ENCODE measurements around the gene KDM1A.

The KDM1A gene

DNA sequence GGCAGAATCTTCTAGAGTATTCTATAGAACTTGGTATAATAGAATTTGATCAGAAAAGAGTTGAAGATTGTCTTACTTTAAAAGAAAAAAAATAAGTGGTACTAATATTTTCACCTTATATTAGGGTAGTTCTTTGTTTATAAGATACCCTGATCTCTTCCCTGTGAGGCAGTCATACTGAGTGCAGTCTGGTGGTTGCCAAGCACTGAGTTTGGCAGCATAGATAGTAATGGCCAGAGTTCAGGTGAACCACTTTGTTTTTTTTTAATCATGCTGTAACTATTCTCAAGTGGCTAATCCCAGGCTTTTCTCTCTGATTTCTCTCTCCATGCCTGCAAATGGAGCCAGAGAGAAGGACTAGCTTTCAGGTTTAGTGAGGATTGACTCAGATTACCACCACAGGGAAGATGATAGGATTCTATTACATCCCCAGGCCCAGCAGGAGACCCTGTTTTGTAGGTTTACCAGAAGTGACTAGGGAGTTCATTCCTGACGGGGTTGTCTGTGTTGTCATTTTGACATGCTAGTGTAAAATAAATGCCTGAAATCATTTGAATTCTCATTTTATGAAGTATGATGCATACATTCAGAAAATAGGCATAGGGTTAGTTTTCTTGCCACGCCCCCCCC, 16.7 kb downstream of the KDM1A start:
- TF ChIP-seq, protein P1, sequence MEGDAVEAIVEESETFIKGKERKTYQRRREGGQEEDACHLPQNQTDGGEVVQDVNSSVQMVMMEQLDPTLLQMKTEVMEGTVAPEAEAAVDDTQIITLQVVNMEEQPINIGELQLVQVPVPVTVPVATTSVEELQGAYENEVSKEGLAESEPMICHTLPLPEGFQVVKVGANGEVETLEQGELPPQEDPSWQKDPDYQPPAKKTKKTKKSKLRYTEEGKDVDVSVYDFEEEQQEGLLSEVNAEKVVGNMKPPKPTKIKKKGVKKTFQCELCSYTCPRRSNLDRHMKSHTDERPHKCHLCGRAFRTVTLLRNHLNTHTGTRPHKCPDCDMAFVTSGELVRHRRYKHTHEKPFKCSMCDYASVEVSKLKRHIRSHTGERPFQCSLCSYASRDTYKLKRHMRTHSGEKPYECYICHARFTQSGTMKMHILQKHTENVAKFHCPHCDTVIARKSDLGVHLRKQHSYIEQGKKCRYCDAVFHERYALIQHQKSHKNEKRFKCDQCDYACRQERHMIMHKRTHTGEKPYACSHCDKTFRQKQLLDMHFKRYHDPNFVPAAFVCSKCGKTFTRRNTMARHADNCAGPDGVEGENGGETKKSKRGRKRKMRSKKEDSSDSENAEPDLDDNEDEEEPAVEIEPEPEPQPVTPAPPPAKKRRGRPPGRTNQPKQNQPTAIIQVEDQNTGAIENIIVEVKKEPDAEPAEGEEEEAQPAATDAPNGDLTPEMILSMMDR (IDR thresholded peaks at IDR 0.05; ENCODE audit: low read length, missing control alignments), result no peak
- no peak for DNase-seq (ENCODE audit: low read depth)
- H3K4me3 ChIP-seq (replicated peaks; ENCODE audit: low read depth, low read length), result no peak overlapping the region

DNA sequence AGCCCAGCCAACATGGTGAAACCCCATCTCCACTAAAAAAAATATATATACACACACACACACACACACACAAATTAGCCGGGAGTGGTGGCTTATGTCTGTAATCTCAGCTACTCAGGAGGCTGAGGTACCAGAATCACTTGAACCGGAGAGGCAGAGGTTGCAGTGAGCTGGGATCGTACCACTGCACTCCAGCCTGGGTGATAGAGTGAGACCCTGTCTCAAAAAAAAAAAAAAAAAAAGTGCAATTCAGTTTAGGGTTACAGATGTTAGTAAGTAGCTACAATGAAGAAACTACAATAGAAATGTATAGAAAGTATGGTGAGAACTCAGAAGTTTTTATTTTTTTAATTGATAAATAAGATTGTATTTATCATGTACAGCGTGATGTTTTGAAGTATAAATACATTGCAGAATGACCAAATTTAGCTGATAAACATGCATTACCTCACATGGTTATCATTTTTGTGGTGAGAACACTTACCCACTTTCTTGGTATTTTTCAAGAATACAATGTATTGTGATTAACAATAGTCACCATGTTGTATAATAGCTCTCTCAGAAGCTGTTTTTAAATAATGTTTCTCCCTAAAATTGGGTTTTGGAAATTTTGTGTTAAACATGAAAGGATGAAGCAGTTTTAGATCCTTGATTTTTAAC, 17.9 kb downstream of the KDM1A start:
- no peak overlapping the region for H3K4me3 ChIP-seq (replicated peaks; ENCODE audit: low read depth, low read length)
- TF ChIP-seq, protein P1 (IDR thresholded peaks at IDR 0.05; ENCODE audit: low read length, missing control alignments), result no peak

DNA sequence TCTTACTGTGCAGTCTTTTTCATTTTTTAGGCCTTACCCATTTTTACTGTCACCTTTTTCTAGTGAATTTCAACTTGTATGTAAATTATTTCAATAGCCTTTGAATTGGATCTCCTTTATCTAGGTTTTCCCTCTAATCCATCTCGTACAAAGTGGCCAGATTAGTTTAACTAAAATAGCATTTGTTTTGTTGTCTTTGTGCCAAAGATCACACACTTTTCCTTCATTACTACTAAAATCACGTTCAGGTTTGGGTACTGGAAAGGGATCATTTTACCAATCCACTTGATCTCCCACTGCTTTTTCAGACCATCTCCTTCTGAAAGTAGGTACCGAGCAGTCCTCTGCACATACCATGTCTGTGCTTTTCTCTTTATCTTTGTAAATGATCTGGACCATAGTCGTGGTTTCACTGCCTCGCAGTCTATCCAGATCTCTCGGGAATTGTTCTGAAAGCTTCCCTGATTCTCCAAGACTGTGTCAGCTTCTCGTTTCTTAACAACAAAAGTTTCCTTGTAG, 20.1 kb downstream of the KDM1A start:
- no peak overlapping the region for H3K4me3 ChIP-seq (replicated peaks; ENCODE audit: low read depth, low read length)
- no peak for DNase-seq (ENCODE audit: low read depth)
- TF ChIP-seq, protein P1 (IDR thresholded peaks at IDR 0.05; ENCODE audit: low read length, missing control alignments), result no peak

More for the DNA sequence above, 17.9 kb downstream of the KDM1A start:
- peak; percentile 42 for DNase-seq (ENCODE audit: low read depth)

DNA sequence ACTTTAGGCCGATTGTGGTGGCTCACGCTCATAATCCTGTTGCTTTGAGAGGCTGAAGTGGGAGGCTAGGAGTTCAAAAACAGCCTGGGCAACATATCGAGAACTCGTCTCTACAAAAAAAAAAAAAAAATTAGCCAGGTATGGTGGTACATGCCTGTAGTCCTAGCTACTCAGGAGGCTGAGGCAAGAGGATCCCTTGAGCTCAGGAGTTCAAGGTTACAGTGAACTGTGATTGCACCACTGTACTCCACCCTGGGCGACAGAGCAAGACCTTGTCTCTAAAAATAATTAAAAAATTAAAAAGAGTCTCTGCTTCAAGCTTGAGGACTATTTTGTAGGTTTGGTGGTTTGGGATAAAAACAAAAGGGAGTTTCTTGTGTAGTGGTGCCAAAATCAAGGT, 21.2 kb downstream of the KDM1A start:
- TF ChIP-seq, protein P1 (IDR thresholded peaks at IDR 0.05; ENCODE audit: low read length, missing control alignments), result no peak
- DNase-seq (ENCODE audit: low read depth), result no peak
- no peak overlapping the region for H3K4me3 ChIP-seq (replicated peaks; ENCODE audit: low read depth, low read length)

DNA sequence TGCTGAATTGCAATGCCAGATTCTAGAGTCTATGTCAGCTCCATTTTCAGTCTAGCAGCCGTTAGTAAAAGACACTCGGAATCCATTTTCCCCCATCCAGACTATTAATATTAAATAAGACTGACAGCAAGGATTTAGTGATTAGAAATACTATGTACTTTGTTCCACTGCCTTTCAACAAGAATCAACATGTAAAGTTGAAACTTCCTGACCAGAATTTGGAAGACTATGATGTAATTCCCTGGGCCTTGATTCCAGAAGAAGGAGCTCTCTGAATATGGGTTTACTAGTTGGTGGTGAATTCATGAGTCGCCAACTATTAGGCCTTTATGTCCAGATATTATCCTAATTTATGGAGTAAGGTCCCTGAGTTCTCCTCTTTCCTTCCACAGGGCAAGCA, 24.8 kb downstream of the KDM1A start:
- H3K4me3 ChIP-seq (replicated peaks; ENCODE audit: low read depth, low read length), result no peak overlapping the region
- no peak for DNase-seq (ENCODE audit: low read depth)
- TF ChIP-seq, protein P1 (IDR thresholded peaks at IDR 0.05; ENCODE audit: low read length, missing control alignments), result no peak

DNA sequence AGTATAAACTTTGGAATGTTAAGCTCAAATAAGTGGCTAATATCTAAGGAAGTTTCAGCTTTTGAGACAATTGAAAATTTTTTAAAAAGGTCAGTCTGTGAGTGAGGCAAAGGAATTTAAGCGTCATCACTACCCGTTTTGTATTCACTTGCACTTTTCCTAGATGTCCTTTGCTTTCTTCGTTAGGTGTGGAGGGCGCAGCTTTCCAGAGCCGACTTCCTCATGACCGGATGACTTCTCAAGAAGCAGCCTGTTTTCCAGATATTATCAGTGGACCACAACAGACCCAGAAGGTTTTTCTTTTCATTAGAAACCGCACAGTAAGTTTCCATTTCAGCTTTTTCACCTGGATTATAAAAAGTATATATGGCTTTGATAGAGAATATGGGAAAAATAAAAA, 30.9 kb downstream of the KDM1A start:
- DNase-seq (ENCODE audit: low read depth), result no peak
- TF ChIP-seq, protein P1 (IDR thresholded peaks at IDR 0.05; ENCODE audit: low read length, missing control alignments), result no peak
- H3K4me3 ChIP-seq (replicated peaks; ENCODE audit: low read depth, low read length), result no peak overlapping the region

Measured in fibroblast of pulmonary artery (primary cell).